ENCODE measurements around the gene MTF2.

GRCh38 chr1:93143769-93144168, 64.7 kb downstream of the MTF2 start:
- TF ChIP-seq POLR2A (IDR thresholded peaks at IDR 0.05) (no peak), CTCF (IDR thresholded peaks at IDR 0.05) (no peak)

Data from testis (tissue), 2 donors.